ENCODE results near the gene MRPL52. TPM values are rescaled to one million over a fixed set of nuclear protein-coding genes. Genes with fewer than 3 reads are reported as not detected.
"Not testable (repeated sequence)": the region's sequence is repeated elsewhere in the genome, so short reads cannot be mapped to it uniquely, and the experiment has no call there.

MRPL52 gene
- polyA plus RNA-seq (ENCODE audit: insufficient read length in 4 of 4) = 10 to 100 TPM; 73.5 to 91.2 (median 79.6) TPM

GRCh38 chr14:22829661-22830442 is at the start of gene MRPL52:
Gene MRPL52, plus strand, starts transcription at chr14:22829887. Its CDS starts 26 bp downstream, at chr14:22829913.
- peak in 3 of 4 donors; percentile 86 to 90 (median 89) for DNase-seq (ENCODE audit: low read depth in 4 of 4, low spot score in 3 of 4)

- no peak for DNase-seq (ENCODE audit: low read depth in 4 of 4, low spot score in 3 of 4)
These were observed 49.5 kb upstream of the MRPL52 start for GRCh38 chr14:22780105-22780679.

- DNase-seq (ENCODE audit: low read depth in 4 of 4, low spot score in 3 of 4) = no peak
These were observed 48.8 kb upstream of the MRPL52 start for GRCh38 chr14:22780941-22781300.

GRCh38 chr14:22781301-22781991 is 48.2 kb upstream of the MRPL52 start:
- no peak for DNase-seq (ENCODE audit: low read depth in 4 of 4, low spot score in 3 of 4)

- no peak for DNase-seq (ENCODE audit: low read depth in 4 of 4, low spot score in 3 of 4)
These were observed 43.0 kb upstream of the MRPL52 start for GRCh38 chr14:22786685-22787084.

- no peak for DNase-seq (ENCODE audit: low read depth in 4 of 4, low spot score in 3 of 4)
These were observed 38.4 kb upstream of the MRPL52 start for GRCh38 chr14:22791301-22791700.

- no peak for DNase-seq (ENCODE audit: low read depth in 4 of 4, low spot score in 3 of 4)
These were observed 37.5 kb upstream of the MRPL52 start for GRCh38 chr14:22792158-22792557.

- not testable (repeated sequence) for DNase-seq (ENCODE audit: low read depth in 4 of 4, low spot score in 3 of 4)
These were observed 36.1 kb upstream of the MRPL52 start for GRCh38 chr14:22793550-22793949.

GRCh38 chr14:22793976-22794375 is 35.7 kb upstream of the MRPL52 start:
- no peak for DNase-seq (ENCODE audit: low read depth in 4 of 4, low spot score in 3 of 4)

GRCh38 chr14:22794551-22794951 is 35.1 kb upstream of the MRPL52 start:
- no peak for DNase-seq (ENCODE audit: low read depth in 4 of 4, low spot score in 3 of 4)

GRCh38 chr14:22796087-22796707 is 33.5 kb upstream of the MRPL52 start:
- no peak for DNase-seq (ENCODE audit: low read depth in 4 of 4, low spot score in 3 of 4)

- no peak for DNase-seq (ENCODE audit: low read depth in 4 of 4, low spot score in 3 of 4)
These were observed 32.4 kb upstream of the MRPL52 start for GRCh38 chr14:22797017-22797917.

- no peak for DNase-seq (ENCODE audit: low read depth in 4 of 4, low spot score in 3 of 4)
These were observed 31.2 kb upstream of the MRPL52 start for GRCh38 chr14:22798528-22798927.

- no peak for DNase-seq (ENCODE audit: low read depth in 4 of 4, low spot score in 3 of 4)
These were observed 29.3 kb upstream of the MRPL52 start for GRCh38 chr14:22800346-22800745.

GRCh38 chr14:22801716-22802115 is 28.0 kb upstream of the MRPL52 start:
- DNase-seq (ENCODE audit: low read depth in 4 of 4, low spot score in 3 of 4) = no peak

- DNase-seq (ENCODE audit: low read depth in 4 of 4, low spot score in 3 of 4) = no peak
These were observed 26.6 kb upstream of the MRPL52 start for GRCh38 chr14:22802860-22803686.

GRCh38 chr14:22803687-22803974 is 26.1 kb upstream of the MRPL52 start:
- DNase-seq (ENCODE audit: low read depth in 4 of 4, low spot score in 3 of 4) = no peak

- not testable (repeated sequence) for DNase-seq (ENCODE audit: low read depth in 4 of 4, low spot score in 3 of 4)
These were observed 24.5 kb upstream of the MRPL52 start for GRCh38 chr14:22805235-22805634.

GRCh38 chr14:22807432-22808087 is 22.1 kb upstream of the MRPL52 start:
- no peak for DNase-seq (ENCODE audit: low read depth in 4 of 4, low spot score in 3 of 4)

All from right renal pelvis (tissue), 4 donors.